ENCODE data around the gene KLK3. TPM values are rescaled to one million over a fixed set of nuclear protein-coding genes. Genes with fewer than 3 reads are reported as not detected.

KLK3 gene
- total RNA-seq, 1 donor, result not detected

GRCh38 chr19:50896591-50897190 lies 42.0 kb downstream of the KLK3 start:
- peak; percentile 17 for DNase-seq (ENCODE audit: low read depth)
- TF ChIP-seq, protein P1, sequence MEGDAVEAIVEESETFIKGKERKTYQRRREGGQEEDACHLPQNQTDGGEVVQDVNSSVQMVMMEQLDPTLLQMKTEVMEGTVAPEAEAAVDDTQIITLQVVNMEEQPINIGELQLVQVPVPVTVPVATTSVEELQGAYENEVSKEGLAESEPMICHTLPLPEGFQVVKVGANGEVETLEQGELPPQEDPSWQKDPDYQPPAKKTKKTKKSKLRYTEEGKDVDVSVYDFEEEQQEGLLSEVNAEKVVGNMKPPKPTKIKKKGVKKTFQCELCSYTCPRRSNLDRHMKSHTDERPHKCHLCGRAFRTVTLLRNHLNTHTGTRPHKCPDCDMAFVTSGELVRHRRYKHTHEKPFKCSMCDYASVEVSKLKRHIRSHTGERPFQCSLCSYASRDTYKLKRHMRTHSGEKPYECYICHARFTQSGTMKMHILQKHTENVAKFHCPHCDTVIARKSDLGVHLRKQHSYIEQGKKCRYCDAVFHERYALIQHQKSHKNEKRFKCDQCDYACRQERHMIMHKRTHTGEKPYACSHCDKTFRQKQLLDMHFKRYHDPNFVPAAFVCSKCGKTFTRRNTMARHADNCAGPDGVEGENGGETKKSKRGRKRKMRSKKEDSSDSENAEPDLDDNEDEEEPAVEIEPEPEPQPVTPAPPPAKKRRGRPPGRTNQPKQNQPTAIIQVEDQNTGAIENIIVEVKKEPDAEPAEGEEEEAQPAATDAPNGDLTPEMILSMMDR (IDR thresholded peaks at IDR 0.05; ENCODE audit: insufficient read depth, low read length), result no peak
- H3K4me3 ChIP-seq (ENCODE audit: low read depth, low read length), result no peak overlapping the region

GRCh38 chr19:50897191-50897607 lies 42.5 kb downstream of the KLK3 start:
- DNase-seq (ENCODE audit: low read depth), result no peak
- TF ChIP-seq, protein P1 (IDR thresholded peaks at IDR 0.05; ENCODE audit: insufficient read depth, low read length), result no peak
- H3K4me3 ChIP-seq (ENCODE audit: low read depth, low read length), result no peak overlapping the region

GRCh38 chr19:50897612-50898011 lies 42.9 kb downstream of the KLK3 start:
- DNase-seq (ENCODE audit: low read depth), result no peak
- TF ChIP-seq, protein P1 (IDR thresholded peaks at IDR 0.05; ENCODE audit: insufficient read depth, low read length), result no peak
- no peak overlapping the region for H3K4me3 ChIP-seq (ENCODE audit: low read depth, low read length)

GRCh38 chr19:50898018-50898417 lies 43.3 kb downstream of the KLK3 start:
- TF ChIP-seq, protein P1 (IDR thresholded peaks at IDR 0.05; ENCODE audit: insufficient read depth, low read length), result no peak
- DNase-seq (ENCODE audit: low read depth), result no peak
- H3K4me3 ChIP-seq (ENCODE audit: low read depth, low read length), result no peak overlapping the region

DNA sequence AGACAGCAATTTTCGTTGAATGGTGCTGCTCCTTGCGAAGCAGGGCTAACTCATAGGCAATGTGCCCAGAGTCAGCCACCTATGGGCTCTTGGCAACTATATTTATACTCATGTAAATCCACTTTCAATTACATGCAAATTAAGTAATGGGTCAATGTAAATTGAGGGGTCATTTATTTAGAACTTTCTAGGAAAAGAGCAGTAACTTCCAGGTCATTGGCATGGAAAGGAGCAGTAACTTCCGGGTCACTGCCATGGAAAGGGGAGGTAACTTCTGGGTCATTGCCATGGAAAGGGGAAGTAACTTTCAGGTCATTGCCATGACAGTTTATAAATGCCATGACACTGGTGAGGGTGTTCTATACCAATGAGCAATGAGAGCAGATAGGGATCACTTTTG lies 44.9 kb downstream of the KLK3 start:
- no peak for DNase-seq (ENCODE audit: low read depth)
- no peak overlapping the region for H3K4me3 ChIP-seq (ENCODE audit: low read depth, low read length)
- TF ChIP-seq, protein P1 (IDR thresholded peaks at IDR 0.05; ENCODE audit: insufficient read depth, low read length), result no peak

DNA sequence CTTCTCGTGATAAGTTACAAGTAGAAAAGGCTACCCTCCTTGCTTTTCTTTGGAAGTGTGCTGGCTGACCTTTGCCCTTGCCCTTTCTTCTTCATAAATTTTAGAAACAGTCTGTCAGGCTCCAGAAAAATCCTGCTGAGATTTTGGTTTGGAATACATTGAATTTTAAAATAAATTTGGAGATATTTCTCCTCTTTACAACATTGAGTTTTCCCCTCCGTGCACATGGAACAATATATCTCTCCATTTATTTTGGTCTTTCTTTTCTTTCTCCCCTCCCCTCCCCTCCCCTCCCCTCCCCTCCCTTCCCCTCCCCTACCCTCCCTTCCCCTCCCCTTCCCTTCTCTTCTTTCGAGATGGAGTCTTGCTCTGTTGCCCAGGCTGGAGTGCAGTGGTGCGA lies 47.9 kb downstream of the KLK3 start:
- no peak for DNase-seq (ENCODE audit: low read depth)
- no peak overlapping the region for H3K4me3 ChIP-seq (ENCODE audit: low read depth, low read length)
- TF ChIP-seq, protein P1 (IDR thresholded peaks at IDR 0.05; ENCODE audit: insufficient read depth, low read length), result no peak

DNA sequence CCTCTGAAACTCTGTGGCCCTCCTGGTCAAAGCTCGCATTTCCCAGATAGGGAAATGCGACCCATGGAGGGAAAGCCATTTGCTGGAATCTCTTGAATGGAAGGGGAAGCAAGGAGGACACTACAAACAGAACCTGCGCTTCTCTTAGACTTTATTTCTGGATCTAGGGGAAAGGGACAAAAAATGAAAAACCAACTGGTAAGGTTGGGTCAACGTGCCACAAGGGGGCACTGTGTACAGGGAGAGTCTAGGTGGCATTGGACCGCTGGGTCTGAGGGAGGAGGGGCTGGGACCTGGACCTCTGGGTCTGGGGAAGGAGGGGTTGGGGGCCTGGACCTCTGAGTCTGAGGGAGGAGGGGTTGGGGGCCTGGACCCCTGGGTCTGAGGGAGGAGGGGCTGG lies 51.5 kb downstream of the KLK3 start:
- DNase-seq (ENCODE audit: low read depth), result peak; percentile 12
- H3K4me3 ChIP-seq (ENCODE audit: low read depth, low read length), result no peak overlapping the region
- TF ChIP-seq, protein P1 (IDR thresholded peaks at IDR 0.05; ENCODE audit: insufficient read depth, low read length), result peak; percentile 58

Data from fibroblast of the aortic adventitia (primary cell).